Medulla oblongata (tissue), 1 donor: ENCODE results near the gene CSF3R.
"Not testable (repeated sequence)": the region's sequence is repeated elsewhere in the genome, so short reads cannot be mapped to it uniquely, and the experiment has no call there.

ENCODE experiments used
- DNase-seq: peaks from one replicate; pipeline ENCODE4 v3.0.0-alpha.2; 2015; ENCODE audit errors: extremely low spot score

CSF3R gene

GRCh38 chr1:36484099-36484498 lies 1.4 kb upstream of the CSF3R start:
- DNase-seq: no peak

- no peak for DNase-seq
Observed at GRCh38 chr1:36481771-36482723, 666 bp downstream of the CSF3R start.

GRCh38 chr1:36481091-36481490 lies 1.6 kb downstream of the CSF3R start:
- no peak for DNase-seq

- DNase-seq: no peak
Observed at GRCh38 chr1:36480161-36480560, 2.6 kb downstream of the CSF3R start.

GRCh38 chr1:36479505-36480051 lies 3.1 kb downstream of the CSF3R start:
- no peak for DNase-seq

GRCh38 chr1:36477615-36478014 lies 5.1 kb downstream of the CSF3R start:
- DNase-seq: not testable (repeated sequence)

- DNase-seq: no peak
Observed at GRCh38 chr1:36476945-36477344, 5.8 kb downstream of the CSF3R start.

- DNase-seq: no peak
Observed at GRCh38 chr1:36475910-36476604, 6.7 kb downstream of the CSF3R start.

GRCh38 chr1:36475341-36475740 lies 7.4 kb downstream of the CSF3R start:
- no peak for DNase-seq

GRCh38 chr1:36472656-36473055 lies 10.1 kb downstream of the CSF3R start:
- DNase-seq: no peak

GRCh38 chr1:36471830-36472641 lies 10.7 kb downstream of the CSF3R start:
- DNase-seq: no peak

- no peak for DNase-seq
Observed at GRCh38 chr1:36469163-36469562, 13.6 kb downstream of the CSF3R start.

GRCh38 chr1:36467700-36468455 lies 14.8 kb downstream of the CSF3R start:
- no peak for DNase-seq

- DNase-seq: no peak
Observed at GRCh38 chr1:36467027-36467410, 15.7 kb downstream of the CSF3R start.

GRCh38 chr1:36466370-36467026 lies 16.2 kb downstream of the CSF3R start:
- no peak for DNase-seq

- DNase-seq: no peak
Observed at GRCh38 chr1:36465731-36466369, 16.9 kb downstream of the CSF3R start.

GRCh38 chr1:36464605-36465393 lies 17.9 kb downstream of the CSF3R start:
- DNase-seq: no peak

- DNase-seq: peak; percentile 98
Observed at GRCh38 chr1:36463803-36464604, 18.7 kb downstream of the CSF3R start, which contains the start of gene MRPS15. TSS of gene MRPS15 (minus strand) at chr1:36464384. CDS start at chr1:36464275, 109 bp downstream.
